Fibroblast of lung (primary cell): ENCODE data around the gene GSE1.

Source experiments
- CTCF ChIP-seq, 2 donors: IDR thresholded peaks in 1 of 2; conservative IDR thresholded peaks in 1 of 2; 1 replicate in 1 of 2; 2 replicates in 1 of 2; pipeline ENCODE4 v1.5.1; 2011 to 2012; ENCODE audit warnings: low read length in 2 of 2, control low read depth in 1 of 2, inconsistent platforms in 1 of 2, low read depth in 1 of 2, mild to moderate bottlenecking in 1 of 2
- EZH2 ChIP-seq: IDR thresholded peaks from 2 replicates; pipeline ENCODE4 v1.5.1; 2012; ENCODE audit warnings: low read length, control low read depth, mild to moderate bottlenecking; ENCODE audit errors: missing control alignments

- TF ChIP-seq CTCF (conservative IDR thresholded peaks at IDR 0.05 in 1 of 2, IDR thresholded peaks at IDR 0.05 in 1 of 2; ENCODE audit: low read depth in 1 of 2, low read length in 2 of 2): no peak
- TF ChIP-seq EZH2: no peak
Measured at GRCh38 chr16:85573696-85574641, 39.2 kb upstream of the GSE1 start.
